ENCODE results near the gene DCT. TPM values are rescaled to one million over a fixed set of nuclear protein-coding genes. Genes with fewer than 3 reads are reported as not detected.

The DCT gene
- total RNA-seq, 1 donor from 2014 or later: not detected

DNA sequence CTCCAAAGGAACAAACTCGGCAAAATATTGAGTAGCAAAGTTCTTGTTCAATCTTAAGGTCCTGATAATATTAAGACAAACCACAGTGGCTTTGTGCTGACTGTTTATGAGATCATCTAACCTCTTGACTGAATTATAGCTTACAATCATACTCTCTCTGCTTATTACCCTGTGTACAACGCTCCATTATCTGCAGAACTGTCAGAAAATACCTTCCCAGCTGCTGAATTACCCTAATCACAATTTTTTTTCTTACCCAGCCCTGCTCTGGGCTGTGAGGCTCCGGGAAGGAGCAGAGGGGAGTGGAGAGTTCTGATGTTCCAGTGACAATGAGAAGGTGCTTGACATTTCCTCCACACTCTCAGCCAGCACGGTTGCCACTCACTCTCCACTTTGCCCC, 64.8 kb downstream of the DCT start:
- TF ChIP-seq, protein P1, sequence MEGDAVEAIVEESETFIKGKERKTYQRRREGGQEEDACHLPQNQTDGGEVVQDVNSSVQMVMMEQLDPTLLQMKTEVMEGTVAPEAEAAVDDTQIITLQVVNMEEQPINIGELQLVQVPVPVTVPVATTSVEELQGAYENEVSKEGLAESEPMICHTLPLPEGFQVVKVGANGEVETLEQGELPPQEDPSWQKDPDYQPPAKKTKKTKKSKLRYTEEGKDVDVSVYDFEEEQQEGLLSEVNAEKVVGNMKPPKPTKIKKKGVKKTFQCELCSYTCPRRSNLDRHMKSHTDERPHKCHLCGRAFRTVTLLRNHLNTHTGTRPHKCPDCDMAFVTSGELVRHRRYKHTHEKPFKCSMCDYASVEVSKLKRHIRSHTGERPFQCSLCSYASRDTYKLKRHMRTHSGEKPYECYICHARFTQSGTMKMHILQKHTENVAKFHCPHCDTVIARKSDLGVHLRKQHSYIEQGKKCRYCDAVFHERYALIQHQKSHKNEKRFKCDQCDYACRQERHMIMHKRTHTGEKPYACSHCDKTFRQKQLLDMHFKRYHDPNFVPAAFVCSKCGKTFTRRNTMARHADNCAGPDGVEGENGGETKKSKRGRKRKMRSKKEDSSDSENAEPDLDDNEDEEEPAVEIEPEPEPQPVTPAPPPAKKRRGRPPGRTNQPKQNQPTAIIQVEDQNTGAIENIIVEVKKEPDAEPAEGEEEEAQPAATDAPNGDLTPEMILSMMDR (IDR thresholded peaks at IDR 0.05): no peak
- Mint-ChIP-seq H3K4me1 (ENCODE audit: low read depth) (peaks cover 10% of the 10 kb centered on the region), H3K27ac (ENCODE audit: unreplicated experiment) (no peak overlapping the region), H3K36me3 (ENCODE audit: low read depth) (peaks cover 2% of the 10 kb centered on the region), H3K27me3 (ENCODE audit: low read depth) (no peaks in the 10 kb centered on the region), H3K4me3 (ENCODE audit: unreplicated experiment) (no peak overlapping the region), H3K9me3 (ENCODE audit: low read depth) (peaks cover 5% of the 10 kb centered on the region)
- DNase-seq (ENCODE audit: low spot score): no peak

DNA sequence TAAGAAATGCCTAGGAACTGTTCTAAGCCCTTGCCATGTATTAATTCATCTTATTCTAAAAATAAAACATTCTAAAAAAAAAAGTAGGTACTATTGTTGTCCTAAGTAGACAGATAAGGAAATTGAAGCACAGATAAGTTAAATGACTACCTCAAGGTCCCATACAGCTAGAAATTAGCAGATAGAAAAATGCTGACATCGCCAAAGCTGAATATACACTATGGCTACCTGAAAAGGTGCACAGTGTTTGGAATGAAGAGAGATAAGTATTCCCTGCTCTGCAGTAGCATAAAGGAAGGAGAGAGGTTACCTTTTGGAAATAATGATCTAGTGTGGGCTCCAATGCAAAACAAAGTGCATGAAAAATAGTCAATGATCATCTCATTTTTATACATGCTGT, 65.3 kb downstream of the DCT start:
- TF ChIP-seq, protein P1 (IDR thresholded peaks at IDR 0.05): no peak
- peaks cover 2% of the 10 kb centered on the region for H3K36me3 Mint-ChIP-seq (ENCODE audit: low read depth)
- no peak overlapping the region for H3K27ac Mint-ChIP-seq (ENCODE audit: unreplicated experiment)
- no peak overlapping the region for H3K4me3 Mint-ChIP-seq (ENCODE audit: unreplicated experiment)
- DNase-seq (ENCODE audit: low spot score): no peak
- H3K27me3 Mint-ChIP-seq (ENCODE audit: low read depth): no peaks in the 10 kb centered on the region
- peaks cover 7% of the 10 kb centered on the region for H3K4me1 Mint-ChIP-seq (ENCODE audit: low read depth)
- peaks cover 5% of the 10 kb centered on the region for H3K9me3 Mint-ChIP-seq (ENCODE audit: low read depth)

DNA sequence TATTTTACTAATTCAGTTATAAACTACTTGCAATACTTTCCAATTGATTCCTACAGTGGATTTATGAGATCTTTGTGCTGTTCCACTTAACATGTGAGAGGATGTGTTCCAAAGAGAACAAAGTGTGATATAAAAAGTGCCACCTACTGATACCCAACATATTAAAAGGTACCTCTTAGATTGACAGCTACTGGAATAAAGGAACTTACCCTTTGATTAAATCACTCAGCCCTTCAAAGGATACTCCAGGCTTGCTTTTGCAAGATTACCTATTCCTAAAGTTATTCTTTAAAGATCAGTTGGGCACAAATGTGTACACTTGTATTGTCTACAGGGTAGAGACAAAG, 65.9 kb downstream of the DCT start:
- Mint-ChIP-seq H3K4me1 (ENCODE audit: low read depth) (peaks cover 4% of the 10 kb centered on the region), H3K27ac (ENCODE audit: unreplicated experiment) (no peak overlapping the region), H3K27me3 (ENCODE audit: low read depth) (no peaks in the 10 kb centered on the region), H3K4me3 (ENCODE audit: unreplicated experiment) (no peak overlapping the region), H3K9me3 (ENCODE audit: low read depth) (peaks cover 5% of the 10 kb centered on the region), H3K36me3 (ENCODE audit: low read depth) (peaks cover 6% of the 10 kb centered on the region)
- TF ChIP-seq, protein P1 (IDR thresholded peaks at IDR 0.05): no peak
- DNase-seq (ENCODE audit: low spot score): no peak

DNA sequence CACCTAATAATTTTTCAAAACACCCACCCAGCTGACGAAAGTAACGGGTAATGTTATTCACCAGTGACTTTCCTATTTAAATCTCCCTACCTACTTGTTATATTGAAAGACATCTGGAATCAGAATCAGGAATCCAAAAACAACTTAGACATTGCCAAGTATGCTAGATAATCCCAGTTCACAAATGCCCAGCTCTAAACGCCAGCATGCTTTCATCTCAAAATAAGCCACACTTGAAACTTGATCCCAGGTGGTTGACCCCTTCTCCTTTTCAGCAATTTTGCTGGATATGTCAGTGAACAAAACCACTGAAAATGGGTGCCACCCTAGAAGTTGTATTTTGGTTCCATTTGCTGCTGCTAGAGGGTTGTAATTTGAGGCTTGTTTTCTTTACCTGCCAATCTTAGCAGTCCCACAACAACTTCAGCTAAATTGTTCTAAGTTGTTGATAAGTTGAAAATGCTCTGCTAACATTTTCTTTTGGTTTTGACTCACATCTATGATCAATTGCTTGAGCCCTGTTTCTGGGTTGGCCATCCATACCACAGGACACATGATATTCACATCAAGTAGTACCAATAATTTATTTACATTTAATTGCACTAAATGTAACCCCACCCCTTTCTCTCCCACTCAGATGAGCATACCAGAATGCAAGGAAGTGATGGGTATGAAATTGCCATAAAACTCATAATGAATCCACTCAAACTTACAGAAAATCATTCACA, 66.4 kb downstream of the DCT start:
- TF ChIP-seq, protein P1 (IDR thresholded peaks at IDR 0.05): no peak
- Mint-ChIP-seq H3K4me1 (ENCODE audit: low read depth) (peaks cover 4% of the 10 kb centered on the region), H3K27me3 (ENCODE audit: low read depth) (no peaks in the 10 kb centered on the region), H3K4me3 (ENCODE audit: unreplicated experiment) (no peak overlapping the region), H3K27ac (ENCODE audit: unreplicated experiment) (no peak overlapping the region), H3K36me3 (ENCODE audit: low read depth) (peaks cover 6% of the 10 kb centered on the region), H3K9me3 (ENCODE audit: low read depth) (peaks cover 5% of the 10 kb centered on the region)
- DNase-seq (ENCODE audit: low spot score): no peak

DNA sequence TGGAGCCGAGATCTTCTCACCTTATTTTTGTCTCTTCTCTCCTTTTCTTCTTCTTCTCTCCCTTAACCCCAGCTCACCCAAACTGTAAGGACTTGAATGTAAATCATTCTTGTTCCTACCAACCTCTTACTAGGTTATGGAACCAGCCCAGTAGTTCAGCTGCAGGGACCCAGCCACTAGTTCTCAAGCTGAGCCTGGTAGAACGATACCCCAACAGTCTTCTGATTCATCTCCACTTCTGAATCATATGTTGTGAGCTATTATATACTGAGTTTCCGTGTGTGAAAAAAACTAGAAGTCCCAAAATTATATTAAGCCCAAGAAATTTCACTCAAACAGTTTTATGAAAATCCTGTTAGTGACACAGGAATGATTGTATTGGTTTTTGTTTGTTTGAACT, 67.7 kb downstream of the DCT start:
- TF ChIP-seq, protein P1 (IDR thresholded peaks at IDR 0.05): no peak
- DNase-seq (ENCODE audit: low spot score): no peak
- Mint-ChIP-seq H3K9me3 (ENCODE audit: low read depth) (no peaks in the 10 kb centered on the region), H3K27ac (ENCODE audit: unreplicated experiment) (no peak overlapping the region), H3K4me1 (ENCODE audit: low read depth) (peaks cover 4% of the 10 kb centered on the region), H3K4me3 (ENCODE audit: unreplicated experiment) (no peak overlapping the region), H3K36me3 (ENCODE audit: low read depth) (peaks cover 5% of the 10 kb centered on the region), H3K27me3 (ENCODE audit: low read depth) (no peaks in the 10 kb centered on the region)
